Measurements from ENCODE around the gene GRIK4. TPM values are rescaled to one million over a fixed set of nuclear protein-coding genes. Genes with fewer than 3 reads are reported as not detected.

Gene GRIK4
- total RNA-seq, 2 donors from 2014 or later: 0.05 to 1.7 TPM

DNA sequence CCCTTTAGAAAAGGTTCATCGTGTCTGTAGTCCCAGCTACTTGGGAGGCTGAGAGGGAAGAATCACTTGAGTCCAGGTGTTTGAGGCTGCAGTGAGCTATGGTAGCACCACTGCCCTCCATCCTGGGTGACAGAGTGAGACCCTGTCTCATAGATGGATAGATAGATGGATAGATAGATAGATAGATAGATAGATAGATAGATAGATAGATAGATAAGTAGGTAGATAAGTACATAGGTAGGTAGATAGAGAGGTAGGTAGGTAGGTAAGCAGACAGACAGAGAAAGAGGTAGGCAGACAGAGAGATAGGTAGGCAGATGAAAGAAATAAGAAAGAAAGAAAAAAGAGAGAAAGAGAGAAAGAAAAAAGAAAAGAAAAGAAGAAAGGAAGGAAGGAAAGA, 156.4 kb downstream of the GRIK4 start:
- Histone ChIP-seq H3K27me3 (replicated peaks; ENCODE audit: insufficient read depth) (no peaks in the 10 kb centered on the region), H3K27ac (no peak overlapping the region), H3K4me3 (no peak overlapping the region), H3K9me3 (no peaks in the 10 kb centered on the region), H3K36me3 (no peaks in the 10 kb centered on the region), H3K4me1 (replicated peaks) (no peaks in the 10 kb centered on the region)
- intact Hi-C loops (cut with DNase I): no loop called here
- TF ChIP-seq, protein P1, sequence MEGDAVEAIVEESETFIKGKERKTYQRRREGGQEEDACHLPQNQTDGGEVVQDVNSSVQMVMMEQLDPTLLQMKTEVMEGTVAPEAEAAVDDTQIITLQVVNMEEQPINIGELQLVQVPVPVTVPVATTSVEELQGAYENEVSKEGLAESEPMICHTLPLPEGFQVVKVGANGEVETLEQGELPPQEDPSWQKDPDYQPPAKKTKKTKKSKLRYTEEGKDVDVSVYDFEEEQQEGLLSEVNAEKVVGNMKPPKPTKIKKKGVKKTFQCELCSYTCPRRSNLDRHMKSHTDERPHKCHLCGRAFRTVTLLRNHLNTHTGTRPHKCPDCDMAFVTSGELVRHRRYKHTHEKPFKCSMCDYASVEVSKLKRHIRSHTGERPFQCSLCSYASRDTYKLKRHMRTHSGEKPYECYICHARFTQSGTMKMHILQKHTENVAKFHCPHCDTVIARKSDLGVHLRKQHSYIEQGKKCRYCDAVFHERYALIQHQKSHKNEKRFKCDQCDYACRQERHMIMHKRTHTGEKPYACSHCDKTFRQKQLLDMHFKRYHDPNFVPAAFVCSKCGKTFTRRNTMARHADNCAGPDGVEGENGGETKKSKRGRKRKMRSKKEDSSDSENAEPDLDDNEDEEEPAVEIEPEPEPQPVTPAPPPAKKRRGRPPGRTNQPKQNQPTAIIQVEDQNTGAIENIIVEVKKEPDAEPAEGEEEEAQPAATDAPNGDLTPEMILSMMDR (IDR thresholded peaks at IDR 0.05): no peak
- TF ChIP-seq POLR2A (IDR thresholded peaks at IDR 0.05) (no peak), POLR2AphosphoS5 (IDR thresholded peaks at IDR 0.05) (no peak)
- WGBS: 100% methylated on average over 1 of the region's 1 CpG
- DNase-seq (ENCODE audit: low spot score): no peak

DNA sequence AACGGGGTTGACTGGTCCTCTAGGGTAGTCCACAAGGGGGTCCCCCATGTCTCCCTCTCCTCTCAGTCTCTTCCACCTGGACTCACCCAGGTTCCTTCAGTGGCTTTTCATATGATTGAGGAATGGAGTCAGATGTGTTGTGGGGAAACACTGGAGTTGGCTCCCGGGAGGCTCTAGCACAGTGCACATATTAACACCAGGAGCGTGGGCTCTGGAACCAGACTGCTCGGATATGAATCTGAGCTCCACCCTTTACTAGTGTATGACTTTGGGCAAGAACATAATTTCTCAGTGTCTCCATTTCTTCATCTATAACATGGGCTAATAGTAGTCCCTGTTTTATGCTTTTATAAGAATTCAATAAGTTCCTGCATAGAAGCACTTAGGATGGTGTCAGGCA, 157.0 kb downstream of the GRIK4 start:
- intact Hi-C loops (cut with DNase I): no loop called here
- no peaks in the 10 kb centered on the region for H3K9me3 ChIP-seq
- no peak for TF ChIP-seq POLR2AphosphoS5 (IDR thresholded peaks at IDR 0.05)
- TF ChIP-seq, protein P1 (IDR thresholded peaks at IDR 0.05): no peak
- TF ChIP-seq POLR2A (IDR thresholded peaks at IDR 0.05): no peak
- H3K36me3 ChIP-seq: no peaks in the 10 kb centered on the region
- H3K4me1 ChIP-seq (replicated peaks): no peaks in the 10 kb centered on the region
- no peak overlapping the region for H3K27ac ChIP-seq
- no peak overlapping the region for H3K4me3 ChIP-seq
- no peak for DNase-seq (ENCODE audit: low spot score)
- no peaks in the 10 kb centered on the region for H3K27me3 ChIP-seq (replicated peaks; ENCODE audit: insufficient read depth)
- 71% methylated on average over 4 of the region's 4 CpGs for WGBS

DNA sequence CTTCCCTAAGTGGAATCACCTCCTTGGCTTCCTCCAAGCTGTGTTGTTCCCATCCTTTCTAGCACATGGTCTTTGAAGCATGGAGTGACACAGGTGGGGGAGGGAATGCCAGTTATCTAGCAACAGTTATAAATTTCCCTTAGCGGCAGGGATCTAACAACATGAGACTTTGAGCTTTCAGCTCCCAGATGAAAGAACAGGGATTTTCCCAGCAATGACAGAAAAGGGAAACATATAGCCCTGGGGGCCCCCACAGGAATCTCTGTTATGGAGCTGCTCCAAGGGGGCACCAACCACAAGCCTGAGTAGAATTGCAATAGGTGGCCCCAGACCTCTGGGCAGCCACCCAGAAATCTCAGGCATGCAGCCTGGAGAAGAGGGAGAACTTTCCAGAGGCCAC, 163.0 kb downstream of the GRIK4 start:
- H3K27me3 ChIP-seq (replicated peaks; ENCODE audit: insufficient read depth): no peaks in the 10 kb centered on the region
- no peak overlapping the region for H3K27ac ChIP-seq
- no peak for DNase-seq (ENCODE audit: low spot score)
- WGBS: 13% methylated on average over 1 of the region's 1 CpG
- intact Hi-C loops (cut with DNase I): no loop called here
- TF ChIP-seq, protein P1 (IDR thresholded peaks at IDR 0.05): no peak
- TF ChIP-seq POLR2A (IDR thresholded peaks at IDR 0.05) (no peak), POLR2AphosphoS5 (IDR thresholded peaks at IDR 0.05) (no peak)
- H3K4me1 ChIP-seq (replicated peaks): no peaks in the 10 kb centered on the region
- no peaks in the 10 kb centered on the region for H3K36me3 ChIP-seq
- no peak overlapping the region for H3K4me3 ChIP-seq
- H3K9me3 ChIP-seq: no peaks in the 10 kb centered on the region

DNA sequence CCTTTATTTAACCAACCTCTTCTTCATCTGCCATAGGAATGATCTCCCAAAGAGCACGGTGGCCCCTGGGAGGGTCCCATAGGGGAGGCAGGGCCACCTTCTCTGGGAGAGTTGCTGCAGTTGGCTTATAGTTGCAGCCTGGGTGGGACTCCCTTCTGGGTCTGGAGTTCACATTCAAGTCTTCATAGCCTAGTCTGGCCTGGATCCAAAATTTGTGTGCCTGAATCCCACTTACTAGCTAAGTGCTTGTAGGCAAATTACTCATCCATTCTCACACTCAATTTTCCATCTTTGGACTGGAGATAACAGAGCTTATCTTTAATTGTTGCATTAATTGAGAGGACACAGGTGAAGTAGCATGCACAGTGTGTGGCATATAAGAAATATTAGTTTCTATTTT, 163.6 kb downstream of the GRIK4 start:
- Histone ChIP-seq H3K4me3 (no peak overlapping the region), H3K4me1 (replicated peaks) (no peaks in the 10 kb centered on the region), H3K36me3 (no peaks in the 10 kb centered on the region), H3K9me3 (no peaks in the 10 kb centered on the region), H3K27me3 (replicated peaks; ENCODE audit: insufficient read depth) (no peaks in the 10 kb centered on the region), H3K27ac (no peak overlapping the region)
- no peak for TF ChIP-seq POLR2A (IDR thresholded peaks at IDR 0.05)
- TF ChIP-seq, protein P1 (IDR thresholded peaks at IDR 0.05): no peak
- no peak for TF ChIP-seq POLR2AphosphoS5 (IDR thresholded peaks at IDR 0.05)
- 92% methylated on average over 1 of the region's 1 CpG for WGBS
- intact Hi-C loops (cut with DNase I): no loop called here
- DNase-seq (ENCODE audit: low spot score): no peak

DNA sequence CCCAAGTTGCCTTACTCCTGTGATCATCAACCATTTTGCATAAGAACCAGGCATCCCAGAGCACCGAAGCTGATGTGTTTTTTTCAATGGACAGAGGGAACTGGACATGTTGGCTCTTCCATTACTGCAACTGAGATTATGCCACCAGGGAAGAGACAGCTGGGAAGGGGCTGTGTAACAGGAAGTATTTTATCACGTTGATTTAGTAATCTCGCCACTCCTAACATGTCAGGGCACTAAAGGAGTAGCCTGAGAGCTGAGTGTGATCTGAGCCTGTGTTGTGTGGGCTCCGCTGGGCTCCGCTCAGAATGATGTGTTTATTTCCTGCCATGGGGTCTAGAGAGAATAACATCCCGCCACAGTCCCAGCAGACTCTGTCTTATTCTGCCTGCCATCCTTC, 165.4 kb downstream of the GRIK4 start:
- Histone ChIP-seq H3K36me3 (no peaks in the 10 kb centered on the region), H3K4me1 (replicated peaks) (no peaks in the 10 kb centered on the region), H3K27me3 (replicated peaks; ENCODE audit: insufficient read depth) (no peaks in the 10 kb centered on the region), H3K9me3 (no peaks in the 10 kb centered on the region), H3K4me3 (no peak overlapping the region), H3K27ac (no peak overlapping the region)
- intact Hi-C loops (cut with DNase I): no loop called here
- no peak for DNase-seq (ENCODE audit: low spot score)
- WGBS: 76% methylated on average over 6 of the region's 6 CpGs
- TF ChIP-seq POLR2A (IDR thresholded peaks at IDR 0.05): no peak
- TF ChIP-seq, protein P1 (IDR thresholded peaks at IDR 0.05): no peak
